ENCODE measurements around the gene UNC13B. TPM values are rescaled to one million over a fixed set of nuclear protein-coding genes. Genes with fewer than 3 reads are reported as not detected.
"Not testable (repeated sequence)": the region's sequence is repeated elsewhere in the genome, so short reads cannot be mapped to it uniquely, and the experiment has no call there.

The UNC13B gene
- total RNA-seq, 4 donors from 2014 or later: 44.5 to 72.9 (median 48.6) TPM

DNA sequence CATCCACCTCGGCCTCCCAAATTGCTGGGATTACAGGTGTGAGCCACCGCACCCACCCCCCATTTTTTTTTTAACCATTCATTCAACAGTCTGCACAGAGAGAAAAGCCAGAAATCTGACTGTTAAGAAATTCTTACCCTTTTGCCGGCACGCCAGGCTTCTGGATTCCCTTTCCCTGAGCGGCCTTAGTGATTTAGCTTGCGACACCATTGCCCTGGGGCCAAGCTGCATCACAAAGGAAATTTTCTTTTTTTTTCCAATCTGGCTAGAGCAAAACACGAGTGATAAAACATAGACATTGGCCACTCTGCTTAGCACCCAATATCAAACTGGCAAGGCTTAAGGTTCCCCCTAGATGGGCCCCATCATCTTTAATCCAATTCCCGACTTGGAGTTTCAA, 24.9 kb upstream of the UNC13B start:
- Histone ChIP-seq H3K4me3 (no peak overlapping the region), H3K9me3 (peaks cover 0 to 9% (median 2%) of the 10 kb centered on the region in 4 donors), H3K4me1 (no peaks in the 10 kb centered on the region), H3K27me3 (no peaks in the 10 kb centered on the region), H3K36me3 (no peaks in the 10 kb centered on the region), H3K27ac (no peak overlapping the region)
- DNase-seq: no peak
- TF ChIP-seq, protein P1, sequence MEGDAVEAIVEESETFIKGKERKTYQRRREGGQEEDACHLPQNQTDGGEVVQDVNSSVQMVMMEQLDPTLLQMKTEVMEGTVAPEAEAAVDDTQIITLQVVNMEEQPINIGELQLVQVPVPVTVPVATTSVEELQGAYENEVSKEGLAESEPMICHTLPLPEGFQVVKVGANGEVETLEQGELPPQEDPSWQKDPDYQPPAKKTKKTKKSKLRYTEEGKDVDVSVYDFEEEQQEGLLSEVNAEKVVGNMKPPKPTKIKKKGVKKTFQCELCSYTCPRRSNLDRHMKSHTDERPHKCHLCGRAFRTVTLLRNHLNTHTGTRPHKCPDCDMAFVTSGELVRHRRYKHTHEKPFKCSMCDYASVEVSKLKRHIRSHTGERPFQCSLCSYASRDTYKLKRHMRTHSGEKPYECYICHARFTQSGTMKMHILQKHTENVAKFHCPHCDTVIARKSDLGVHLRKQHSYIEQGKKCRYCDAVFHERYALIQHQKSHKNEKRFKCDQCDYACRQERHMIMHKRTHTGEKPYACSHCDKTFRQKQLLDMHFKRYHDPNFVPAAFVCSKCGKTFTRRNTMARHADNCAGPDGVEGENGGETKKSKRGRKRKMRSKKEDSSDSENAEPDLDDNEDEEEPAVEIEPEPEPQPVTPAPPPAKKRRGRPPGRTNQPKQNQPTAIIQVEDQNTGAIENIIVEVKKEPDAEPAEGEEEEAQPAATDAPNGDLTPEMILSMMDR (IDR thresholded peaks at IDR 0.05): no peak
- TF ChIP-seq POLR2A (IDR thresholded peaks at IDR 0.05): no peak

DNA sequence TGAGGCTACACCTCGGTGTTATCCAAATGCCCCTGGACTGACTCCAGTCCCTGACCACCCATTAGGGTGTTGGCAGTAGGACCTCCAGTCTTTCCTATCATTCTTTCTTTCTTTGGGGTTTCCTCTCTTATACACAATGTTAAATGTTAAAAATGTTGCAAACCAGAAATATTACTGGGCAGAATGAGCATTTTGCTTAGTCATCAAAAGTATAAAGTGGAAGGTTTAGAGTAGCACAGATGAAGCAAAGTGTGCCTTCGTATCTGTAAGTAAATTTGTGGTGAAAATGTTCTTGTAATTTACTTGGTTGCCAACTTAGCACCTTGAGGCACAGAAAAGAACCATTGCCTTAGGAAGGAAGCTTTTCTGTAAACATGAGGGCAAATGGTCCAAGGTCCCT, 21.7 kb upstream of the UNC13B start:
- Histone ChIP-seq H3K4me3 (no peak overlapping the region), H3K36me3 (no peaks in the 10 kb centered on the region), H3K27me3 (no peaks in the 10 kb centered on the region), H3K4me1 (no peaks in the 10 kb centered on the region), H3K9me3 (peaks cover 0 to 25% (median 5%) of the 10 kb centered on the region in 4 donors), H3K27ac (no peak overlapping the region)
- TF ChIP-seq, protein P1 (IDR thresholded peaks at IDR 0.05): no peak
- no peak for TF ChIP-seq POLR2A (IDR thresholded peaks at IDR 0.05)
- no peak for DNase-seq

DNA sequence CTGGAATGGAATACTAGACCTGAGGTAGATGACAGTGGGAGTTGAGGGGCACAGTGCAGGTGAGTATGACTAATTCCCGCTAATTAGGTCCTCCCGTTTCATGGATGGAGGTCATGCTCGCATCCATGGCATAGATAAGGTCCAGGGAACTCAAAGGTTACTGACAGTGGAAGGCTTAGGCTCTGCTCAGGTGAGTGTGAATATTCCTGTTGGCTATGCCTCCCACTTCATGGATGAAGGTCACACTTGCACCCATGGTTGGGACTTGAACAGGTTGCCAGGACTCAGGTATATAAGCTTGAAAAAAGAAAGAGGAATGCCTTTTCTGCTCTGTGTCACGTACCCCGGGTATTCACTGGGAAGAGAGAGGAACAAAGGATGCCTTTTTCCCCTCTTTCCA, 19.8 kb upstream of the UNC13B start:
- peaks cover 0 to 32% (median 5%) of the 10 kb centered on the region in 4 donors for H3K9me3 ChIP-seq
- H3K27ac ChIP-seq: no peak overlapping the region
- DNase-seq: no peak
- no peaks in the 10 kb centered on the region for H3K36me3 ChIP-seq
- H3K4me3 ChIP-seq: no peak overlapping the region
- no peak for TF ChIP-seq POLR2A (IDR thresholded peaks at IDR 0.05)
- TF ChIP-seq, protein P1 (IDR thresholded peaks at IDR 0.05): no peak
- H3K4me1 ChIP-seq: no peaks in the 10 kb centered on the region
- H3K27me3 ChIP-seq: no peaks in the 10 kb centered on the region

DNA sequence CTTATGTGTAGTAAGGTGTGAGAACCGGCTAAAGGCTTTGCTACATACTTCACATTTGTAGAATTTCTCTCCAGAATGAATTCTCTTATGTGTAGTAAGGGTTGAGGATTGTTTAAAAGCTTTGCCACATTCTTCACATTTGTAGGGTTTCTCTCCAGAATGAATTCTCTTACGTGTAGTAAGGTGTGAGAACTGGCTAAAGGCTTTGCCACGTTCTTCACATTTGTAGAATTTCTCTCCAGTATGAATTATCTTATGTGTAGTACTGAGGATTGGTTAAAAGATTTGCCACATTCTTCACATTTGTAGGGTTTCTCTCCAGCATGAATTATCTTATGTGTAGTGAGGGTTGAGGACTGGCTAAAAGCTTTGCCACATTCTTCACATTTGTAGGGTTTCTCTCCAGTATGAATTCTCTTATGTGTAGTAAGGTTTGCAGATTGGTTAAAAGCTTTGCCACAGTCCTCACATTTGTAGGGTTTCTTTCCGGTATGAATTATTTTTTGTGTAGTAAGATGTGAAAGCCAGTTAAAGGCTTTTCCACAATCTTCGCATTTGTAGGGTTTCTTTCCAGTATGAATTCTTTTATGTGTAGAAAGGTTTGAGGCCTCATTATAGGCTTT, 13.8 kb upstream of the UNC13B start:
- not testable (repeated sequence) for H3K36me3 ChIP-seq, H3K4me1 ChIP-seq, H3K27me3 ChIP-seq, DNase-seq, H3K4me3 ChIP-seq, H3K27ac ChIP-seq
- H3K9me3 ChIP-seq: peaks cover 0 to 35% (median 0%) of the 10 kb centered on the region in 4 donors

DNA sequence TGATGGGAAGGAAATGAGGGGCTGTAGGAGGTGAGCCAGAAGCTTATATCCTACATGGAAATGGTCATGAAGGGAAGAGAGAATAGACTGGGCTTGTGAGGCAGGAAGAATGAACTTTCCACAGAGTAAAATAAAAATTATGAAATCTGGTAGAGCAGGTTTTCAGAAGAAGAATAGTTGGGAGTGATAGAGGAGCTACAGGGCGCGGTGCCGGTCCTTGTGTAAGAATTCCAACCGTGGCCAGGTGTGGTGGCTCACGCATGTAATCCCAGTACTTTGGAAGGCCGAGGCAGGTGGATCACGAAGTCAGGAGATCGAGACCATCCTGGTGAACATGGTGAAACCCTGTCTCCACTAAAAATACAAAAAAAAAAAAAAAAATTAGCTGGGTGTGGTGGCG, 8.9 kb upstream of the UNC13B start:
- TF ChIP-seq POLR2A (IDR thresholded peaks at IDR 0.05): no peak
- TF ChIP-seq, protein P1 (IDR thresholded peaks at IDR 0.05): no peak

DNA sequence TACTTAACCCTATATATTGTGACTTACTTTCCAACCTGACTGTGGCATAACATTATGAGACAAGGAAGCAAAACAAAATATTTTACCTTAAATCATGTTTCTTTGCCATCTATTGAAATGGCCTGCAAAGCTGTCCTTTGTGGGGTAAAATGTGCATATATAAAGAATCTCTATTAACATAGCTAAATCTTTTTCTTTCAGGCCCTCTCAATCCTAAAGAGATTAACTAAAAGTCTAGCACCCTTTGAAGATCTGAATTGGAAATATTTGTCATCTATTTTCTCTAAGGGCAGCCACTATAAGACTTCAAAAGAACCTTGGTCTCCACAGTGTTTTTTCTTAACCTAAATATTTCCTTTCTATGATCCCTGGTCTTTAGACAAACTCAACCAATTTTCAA, 5.0 kb upstream of the UNC13B start:
- H3K27ac ChIP-seq: no peak overlapping the region
- H3K27me3 ChIP-seq: no peaks in the 10 kb centered on the region
- DNase-seq: no peak
- H3K36me3 ChIP-seq: no peaks in the 10 kb centered on the region
- TF ChIP-seq, protein P1 (IDR thresholded peaks at IDR 0.05): no peak
- no peak for TF ChIP-seq POLR2A (IDR thresholded peaks at IDR 0.05)
- H3K4me3 ChIP-seq: no peak overlapping the region
- H3K4me1 ChIP-seq: no peaks in the 10 kb centered on the region
- H3K9me3 ChIP-seq: no peaks in the 10 kb centered on the region

More for the DNA sequence above, 8.9 kb upstream of the UNC13B start:
- H3K36me3 ChIP-seq: no peaks in the 10 kb centered on the region
- no peak overlapping the region for H3K27ac ChIP-seq
- DNase-seq: no peak
- H3K4me1 ChIP-seq: no peaks in the 10 kb centered on the region
- no peaks in the 10 kb centered on the region for H3K27me3 ChIP-seq
- H3K4me3 ChIP-seq: no peak overlapping the region
- H3K9me3 ChIP-seq: peaks cover 0 to 14% (median 0%) of the 10 kb centered on the region in 4 donors

DNA sequence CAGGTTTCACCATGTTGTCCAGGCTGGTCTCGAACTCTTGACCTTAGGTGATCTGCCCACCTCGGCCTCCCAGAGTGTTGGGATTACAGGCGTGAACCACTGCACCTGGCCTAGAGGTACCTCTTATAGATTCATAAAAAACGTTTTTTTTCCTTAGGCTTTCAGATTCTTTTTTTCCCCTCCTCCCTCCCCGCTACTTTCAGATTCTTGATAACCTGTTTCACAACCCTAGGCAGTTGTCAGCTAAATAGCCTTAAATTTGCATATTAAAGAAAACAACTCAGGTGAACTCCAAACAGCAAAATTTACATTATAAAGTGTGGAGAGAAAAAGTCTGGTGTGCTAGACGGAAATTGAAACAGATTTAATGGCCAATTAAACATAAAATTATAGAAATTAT, 4.0 kb upstream of the UNC13B start:
- not testable (repeated sequence) for DNase-seq, H3K9me3 ChIP-seq, H3K4me1 ChIP-seq, H3K36me3 ChIP-seq, H3K27ac ChIP-seq, H3K27me3 ChIP-seq, H3K4me3 ChIP-seq
